GM19099 (cell line): Measurements from ENCODE around the gene DMTF1.
A peak's percentile ranks its signal among the peaks of the same experiment; 100 is the strongest.

Source experiments
- POLR2A ChIP-seq: IDR thresholded peaks from 3 replicates; pipeline ENCODE4 v1.6.1; 2011; ENCODE audit warnings: low read depth; ENCODE audit not compliant: insufficient read length; ENCODE audit errors: extremely low read depth

DMTF1 gene

DNA sequence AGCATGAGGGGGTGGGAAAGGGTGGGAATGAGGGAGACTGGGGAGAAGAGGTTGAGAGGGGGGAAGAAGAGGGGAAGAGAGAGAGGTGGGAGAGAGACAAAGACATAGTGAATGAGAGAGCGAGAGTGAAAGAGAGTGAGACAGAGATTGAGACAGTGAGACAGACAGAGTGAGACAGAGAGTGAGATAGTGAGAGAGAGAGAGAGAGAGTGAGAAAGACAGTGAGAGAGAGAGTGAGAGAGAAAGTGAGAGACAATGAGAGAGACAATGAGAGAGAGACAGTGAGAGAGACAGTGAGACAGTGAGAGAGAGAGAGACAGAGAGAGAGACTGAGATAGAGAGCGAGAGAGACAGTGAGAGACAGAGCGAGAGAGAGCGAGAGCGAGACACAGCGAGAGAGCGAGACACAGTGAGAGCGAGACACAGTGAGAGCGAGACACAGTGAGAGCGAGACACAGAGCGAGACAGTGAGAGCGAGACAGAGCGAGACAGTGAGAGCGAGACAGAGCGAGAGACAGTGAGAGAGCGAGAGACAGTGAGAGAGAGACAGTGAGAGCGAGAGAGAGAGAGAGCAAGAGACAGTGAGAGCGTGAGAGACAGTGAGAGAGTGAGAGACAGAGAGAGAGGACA lies 57.2 kb downstream of the DMTF1 start:
- TF ChIP-seq POLR2A = no peak

GRCh38 chr7:87210506-87210905 lies 58.3 kb downstream of the DMTF1 start:
- TF ChIP-seq POLR2A = no peak

DNA sequence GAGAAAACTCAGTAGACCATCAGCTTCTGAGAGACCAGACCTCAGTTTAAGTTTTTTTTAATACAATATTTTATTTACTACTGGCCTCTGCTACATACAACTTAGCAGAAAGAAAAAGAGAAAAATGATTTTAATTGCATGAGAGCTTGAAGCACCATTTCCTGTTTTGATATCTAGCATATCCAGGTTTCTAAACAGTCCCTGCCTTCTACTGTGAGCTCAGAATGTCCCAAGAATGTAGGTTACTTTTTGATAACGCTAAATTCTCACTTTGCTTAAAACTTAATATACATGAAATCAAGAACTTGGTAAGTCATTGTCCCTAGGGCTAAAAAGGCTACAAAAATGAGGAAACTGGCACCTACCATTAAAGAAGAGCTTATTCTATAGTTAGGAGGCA lies 60.2 kb downstream of the DMTF1 start:
- no peak for TF ChIP-seq POLR2A

DNA sequence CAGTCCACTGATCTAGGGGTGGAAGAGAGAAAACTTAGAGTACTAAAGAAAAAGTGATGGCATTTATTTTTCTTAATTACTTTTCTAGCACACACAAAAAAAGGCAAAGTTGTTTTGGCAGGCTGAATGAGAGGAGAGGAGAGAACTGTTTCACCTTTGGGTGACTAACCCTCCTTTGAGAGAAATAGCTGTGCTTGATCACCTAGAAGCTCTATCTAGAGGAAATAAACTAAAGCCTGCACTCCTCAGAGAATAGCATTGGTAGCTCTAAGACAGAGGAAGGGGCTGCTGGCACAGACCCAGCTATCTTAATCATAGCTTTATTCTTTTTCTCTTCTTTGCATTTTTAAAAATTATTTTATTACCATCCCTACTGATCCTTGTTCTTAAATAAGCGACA lies 61.0 kb downstream of the DMTF1 start:
- no peak for TF ChIP-seq POLR2A

DNA sequence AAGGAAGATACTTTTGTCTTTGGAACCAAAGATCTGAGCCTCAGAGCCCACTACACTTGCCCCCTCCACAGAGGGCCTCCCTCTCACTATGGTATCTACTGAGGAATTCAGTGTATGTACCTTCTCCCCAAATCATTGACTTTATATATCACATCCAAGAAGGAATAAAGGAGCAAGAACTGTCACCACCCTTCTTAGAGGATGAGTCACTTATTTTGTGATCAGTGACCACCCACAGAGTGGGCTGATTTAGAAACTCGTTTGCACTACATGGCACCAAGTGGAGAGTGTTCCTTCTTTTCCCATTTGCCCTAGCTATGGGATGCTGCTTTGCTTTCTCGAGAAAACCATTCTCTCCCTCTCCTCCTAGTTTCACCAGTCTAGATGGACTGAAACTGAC lies 61.6 kb downstream of the DMTF1 start:
- no peak for TF ChIP-seq POLR2A

DNA sequence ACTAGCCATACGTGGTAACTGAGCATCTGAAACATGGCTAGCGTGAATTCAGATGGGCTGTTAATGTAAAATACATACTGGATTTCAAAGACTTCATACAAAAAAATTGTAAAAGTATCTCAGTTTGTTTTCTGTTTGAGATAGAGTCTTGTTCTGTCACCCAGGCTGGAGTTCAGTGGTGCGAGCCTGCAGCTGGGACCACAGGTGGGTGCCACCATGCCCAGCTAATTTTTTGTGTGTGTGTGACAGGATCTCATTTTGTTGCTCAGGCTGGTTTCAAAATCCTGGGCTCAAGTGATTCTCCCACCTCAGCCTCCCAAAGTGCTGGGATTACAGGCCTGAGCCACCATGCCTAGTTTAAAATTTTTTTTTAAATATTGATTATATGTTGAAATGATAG lies 62.8 kb downstream of the DMTF1 start:
- no peak for TF ChIP-seq POLR2A

DNA sequence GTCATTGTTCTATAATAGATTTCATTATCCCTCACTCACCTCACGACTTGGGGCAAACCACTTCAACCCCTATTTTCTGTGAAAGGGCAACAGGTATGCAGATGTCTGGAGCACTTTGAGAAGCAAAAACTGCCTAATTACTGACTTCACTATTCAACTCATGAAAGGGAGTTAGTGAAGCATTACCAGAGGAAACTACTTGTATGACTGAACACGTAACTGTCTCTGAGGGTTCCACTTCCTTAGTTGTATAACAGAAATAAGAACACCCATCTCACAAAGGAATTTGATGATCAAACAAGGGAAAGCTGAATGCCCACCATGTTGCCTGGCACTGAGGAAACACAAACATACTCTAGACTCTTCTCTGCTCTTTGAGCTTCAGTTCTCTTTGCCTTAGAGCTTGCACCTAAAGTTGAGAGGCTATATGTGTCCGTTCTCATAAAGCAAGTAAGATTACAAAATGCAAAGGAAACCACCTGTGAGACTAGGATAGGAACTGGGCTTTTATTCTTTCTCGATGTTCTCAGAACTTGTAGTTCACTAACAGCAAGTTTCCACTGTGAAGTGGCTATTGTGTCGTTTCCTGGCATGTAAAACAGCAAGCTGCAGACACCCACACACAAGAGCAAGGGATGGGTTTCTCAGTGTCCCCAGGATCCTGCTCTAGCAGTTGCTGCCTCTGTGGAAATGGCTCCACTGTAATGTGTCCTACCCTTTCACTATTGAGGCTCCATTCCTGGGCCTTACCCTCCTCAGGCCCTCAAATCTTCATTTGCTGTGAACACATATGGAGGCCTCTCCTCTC lies 64.7 kb downstream of the DMTF1 start:
- peak; percentile 85 for TF ChIP-seq POLR2A

DNA sequence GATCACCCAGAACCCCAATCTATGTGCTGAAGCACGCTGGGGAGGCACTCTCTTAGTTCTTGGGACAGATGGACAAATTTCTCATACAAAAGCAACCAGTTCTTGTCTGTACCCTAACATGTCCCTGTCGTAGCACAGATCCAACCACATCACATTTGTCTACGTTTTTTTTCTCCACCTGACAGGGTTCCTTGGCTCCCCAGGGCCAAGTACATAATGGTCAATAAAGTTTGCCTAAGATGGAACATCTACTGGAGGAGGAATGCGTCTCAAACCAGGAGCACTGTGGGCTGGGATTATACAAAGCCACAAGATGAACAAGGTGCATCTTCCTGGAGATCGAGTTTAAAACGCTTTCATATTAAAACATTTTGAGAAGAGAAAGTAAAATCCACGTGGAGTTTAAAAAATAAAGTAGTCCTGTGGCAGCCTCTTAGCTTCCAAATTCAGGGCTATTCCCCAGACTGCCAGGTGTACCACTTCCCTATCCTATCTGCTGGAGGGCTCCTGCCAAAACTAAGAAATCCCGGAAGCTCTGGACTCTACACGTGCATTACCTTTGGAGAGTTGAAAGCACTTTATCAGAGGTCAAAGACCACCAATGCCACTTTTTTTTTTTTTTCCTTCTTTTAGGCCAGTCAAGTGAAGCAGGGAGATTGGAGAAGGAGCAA lies 65.9 kb downstream of the DMTF1 start:
- TF ChIP-seq POLR2A = peak; percentile 44

GRCh38 chr7:87218796-87219544 lies 66.7 kb downstream of the DMTF1 start:
- TF ChIP-seq POLR2A = peak; percentile 38

DNA sequence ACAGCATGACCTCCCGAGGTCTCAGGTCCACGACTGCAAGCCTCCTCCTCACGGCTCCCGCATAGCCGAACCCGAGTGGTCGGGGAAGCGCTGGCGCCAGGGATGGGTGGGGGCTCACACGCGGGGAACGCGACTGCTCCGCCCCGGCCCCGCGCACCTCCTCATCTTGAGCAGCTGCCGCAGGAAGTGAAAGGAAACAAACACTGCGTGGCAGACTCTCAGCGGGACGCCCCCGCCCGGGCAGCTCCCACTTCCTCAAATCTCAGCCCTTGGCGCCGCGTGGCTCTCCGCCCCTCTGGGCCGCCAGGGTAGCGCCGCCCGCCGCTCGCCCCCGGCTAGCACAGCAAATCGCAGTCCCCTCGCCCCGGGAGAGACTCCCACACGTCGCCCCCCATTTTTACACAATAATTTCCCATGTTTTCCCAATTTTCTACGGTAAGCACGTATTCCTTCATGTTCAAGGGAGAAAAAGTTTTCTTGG lies 67.3 kb downstream of the DMTF1 start, which contains the start of gene TMEM243:
Gene TMEM243 (minus strand): TSS at position 188 of the 481 bp plus-strand sequence. CDS start 229 bp downstream, outside the sequence.
- peak; percentile 75 for TF ChIP-seq POLR2A

DNA sequence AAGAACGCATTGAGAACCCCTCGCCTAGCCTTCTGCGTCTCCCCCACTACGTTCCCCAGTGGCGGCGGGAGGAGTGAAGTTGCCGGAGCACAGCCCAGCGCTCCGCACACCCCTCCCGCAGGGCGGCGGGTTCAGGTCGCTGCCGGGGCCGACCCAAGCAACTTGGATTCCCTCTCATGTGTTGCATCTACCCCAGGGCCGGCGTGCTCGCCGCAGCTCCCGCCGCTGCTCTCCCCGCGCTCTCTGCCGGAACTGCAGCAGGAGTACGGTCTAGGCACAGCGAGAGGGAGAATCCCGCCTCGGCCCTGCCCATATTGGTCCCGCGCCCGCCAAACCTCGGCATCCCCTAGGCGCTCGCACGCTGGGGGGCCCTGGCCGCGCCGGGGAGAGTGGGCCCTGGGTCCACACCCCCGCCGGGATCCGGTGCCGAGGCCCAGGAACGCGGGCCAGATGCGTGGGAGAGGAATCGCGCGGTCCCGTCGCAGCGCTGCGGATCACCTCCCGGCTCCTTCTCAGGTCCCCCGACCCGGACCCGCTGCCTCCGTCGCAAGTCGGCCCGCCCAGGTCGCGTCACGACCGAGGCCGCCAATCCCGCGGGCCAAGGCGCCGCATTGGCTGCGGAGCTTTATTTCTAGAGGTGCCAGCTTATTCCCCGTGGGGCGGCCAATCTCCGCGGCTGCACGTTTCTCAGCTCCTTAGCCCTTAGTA lies 67.9 kb downstream of the DMTF1 start:
- TF ChIP-seq POLR2A = peak; percentile 88

- no peak for TF ChIP-seq POLR2A
These were observed 68.5 kb downstream of the DMTF1 start for GRCh38 chr7:87220734-87221215.

DNA sequence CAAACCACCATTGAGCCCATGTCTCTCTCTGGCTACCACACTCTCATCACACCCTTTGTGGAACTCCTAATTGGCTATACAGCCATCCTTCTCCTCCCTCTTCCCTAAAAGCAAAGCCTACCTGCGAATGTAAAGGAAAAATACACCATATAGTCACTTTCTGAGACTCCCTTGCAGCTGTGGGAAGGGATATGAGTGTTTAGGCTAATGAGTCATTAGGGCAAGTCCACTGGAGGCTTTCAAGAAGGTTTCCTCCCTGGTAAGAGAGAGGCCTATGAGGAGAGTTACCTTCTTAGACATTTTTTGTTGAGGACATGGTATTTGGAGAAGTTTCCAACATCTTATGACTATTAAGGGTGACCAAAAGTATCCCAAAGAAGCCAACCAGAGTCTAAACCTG lies 71.4 kb downstream of the DMTF1 start:
- TF ChIP-seq POLR2A = no peak

DNA sequence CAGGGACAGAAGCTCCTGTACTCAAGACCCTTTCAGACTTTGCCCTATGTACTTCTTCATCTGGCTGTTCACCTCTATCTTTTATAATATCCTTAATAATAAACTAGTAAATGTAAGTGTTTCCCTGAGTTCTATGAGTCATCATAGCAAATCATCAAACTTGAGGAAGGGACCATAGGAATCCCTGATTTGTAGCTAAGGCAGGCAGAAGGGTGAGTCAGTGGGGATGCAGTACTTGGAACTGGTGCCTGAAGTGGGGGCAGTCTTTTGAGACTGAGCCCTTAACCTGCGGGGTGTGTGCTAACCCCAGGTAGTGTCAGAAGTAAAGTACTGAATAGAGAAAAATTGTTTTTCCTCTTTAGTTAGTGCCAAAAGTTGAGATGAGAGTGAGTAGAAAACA lies 73.4 kb downstream of the DMTF1 start:
- no peak for TF ChIP-seq POLR2A
